GM12892 (cell line): Measurements from ENCODE around the gene SNX9.
"Not testable (repeated sequence)": the region's sequence is repeated elsewhere in the genome, so short reads cannot be mapped to it uniquely, and the experiment has no call there.

Experiments
- POLR2A ChIP-seq: IDR thresholded peaks from 2 replicates; pipeline ENCODE4 v1.6.1; 2011; ENCODE audit warnings: low read depth, low read length, control low read depth
- POLR2AphosphoS5 ChIP-seq: IDR thresholded peaks from 2 replicates; pipeline ENCODE4 v1.6.1; 2011; ENCODE audit warnings: low read depth, low read length, control low read depth

- TF ChIP-seq POLR2A, POLR2AphosphoS5: not testable (repeated sequence)
Observed at GRCh38 chr6:157900751-157901150, 77.7 kb downstream of the SNX9 start.
